ENCODE measurements around the gene PTPRF.
A peak's percentile ranks its signal among the peaks of the same experiment; 100 is the strongest.

PTPRF gene

DNA sequence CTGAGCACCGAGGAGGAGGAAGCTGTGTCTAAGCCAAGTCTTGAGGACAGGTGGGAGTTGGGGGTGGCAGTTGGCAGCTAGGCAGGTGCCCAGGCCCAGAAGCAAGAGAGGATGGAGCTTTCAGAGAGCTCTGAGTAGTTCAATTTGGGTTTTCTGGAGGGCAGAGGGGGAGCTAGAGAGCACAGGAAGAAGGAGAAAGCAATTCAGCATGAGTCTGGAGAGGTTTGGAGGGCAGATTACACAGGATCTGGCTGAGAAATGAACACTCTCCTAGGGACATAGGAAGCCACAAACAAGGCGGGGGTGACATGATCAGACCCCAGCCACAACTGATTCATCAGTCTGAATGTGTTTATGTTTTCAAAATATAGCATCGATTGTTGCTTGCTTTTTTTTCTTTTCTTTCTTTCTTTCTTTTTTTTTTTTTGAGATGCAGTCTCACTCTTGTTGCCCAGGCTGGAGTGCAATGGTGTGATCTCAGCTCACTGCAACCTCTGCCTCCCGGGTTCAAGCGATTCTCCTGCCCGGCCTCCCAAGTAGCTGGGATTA lies 23.8 kb downstream of the PTPRF start:
- peak; percentile 79 for DNase-seq

DNA sequence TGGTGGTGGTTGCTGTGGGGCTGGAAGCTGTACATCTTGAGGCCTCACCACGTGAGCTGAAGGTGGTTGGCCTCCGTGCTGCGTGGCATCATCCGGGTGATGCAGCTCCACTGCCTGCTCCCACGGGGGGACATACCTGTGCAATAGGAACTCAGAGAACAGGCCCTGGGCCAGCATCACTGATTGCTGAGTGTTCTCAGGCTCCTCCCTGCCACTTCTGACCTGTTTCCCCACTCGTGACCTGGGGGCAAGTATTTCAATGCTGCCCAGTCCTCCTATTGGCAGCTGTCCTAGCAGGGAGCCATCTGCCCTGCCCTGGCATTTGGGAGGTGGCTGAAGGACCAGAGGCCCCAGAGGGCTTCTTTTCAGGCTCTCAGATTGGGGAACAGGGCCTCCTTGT lies 26.1 kb downstream of the PTPRF start:
- no peak for DNase-seq

DNA sequence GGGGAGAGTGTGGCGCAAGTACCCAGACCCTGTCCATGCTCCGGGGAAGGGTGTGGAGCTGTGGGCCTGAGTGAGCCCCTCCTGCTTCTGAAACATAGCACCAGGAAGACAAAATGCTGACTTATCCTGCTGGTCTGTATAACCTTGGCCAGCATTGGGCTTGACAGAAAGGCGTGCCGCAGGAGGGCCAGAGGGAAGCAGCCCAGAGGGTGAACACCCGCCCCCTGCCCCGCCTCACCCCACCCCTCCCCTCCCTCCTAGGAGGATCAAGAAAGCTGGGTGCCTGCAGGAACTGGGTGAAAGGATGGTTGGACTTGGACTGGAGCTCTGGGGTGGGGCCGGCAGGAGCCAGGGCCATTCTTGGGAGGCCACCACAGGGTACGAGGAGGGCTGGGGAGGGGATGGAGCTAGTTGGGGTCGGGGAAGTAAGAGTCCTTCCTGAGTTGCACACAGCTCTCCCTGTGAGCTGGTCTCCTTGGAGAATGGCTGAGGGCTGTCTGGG lies 27.1 kb downstream of the PTPRF start:
- peak; percentile 11 for DNase-seq

DNA sequence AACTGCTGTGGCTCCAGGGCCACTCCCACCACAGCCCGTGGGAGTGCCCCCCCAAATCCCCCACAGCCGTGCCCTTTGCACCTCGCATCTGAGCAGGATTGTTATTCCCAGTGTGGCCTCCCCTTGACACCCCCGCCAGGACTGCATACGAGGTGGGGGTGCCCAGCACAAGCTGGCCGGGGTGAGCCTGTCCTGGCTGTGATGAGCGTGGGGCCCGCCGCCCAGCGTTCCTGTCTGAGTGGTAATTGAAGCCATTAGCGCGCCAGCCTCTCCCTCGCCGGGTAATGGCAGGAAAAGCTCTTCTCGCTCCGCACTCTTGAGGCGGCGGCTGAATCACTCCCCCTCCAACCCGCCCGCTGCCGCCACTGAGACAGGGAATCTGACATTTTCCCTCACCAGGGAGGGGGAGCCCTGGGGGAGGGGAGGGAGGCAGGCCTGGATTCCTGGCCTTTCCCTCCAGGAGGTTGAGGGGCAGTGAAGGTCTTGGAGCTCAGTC lies 27.7 kb downstream of the PTPRF start:
- DNase-seq: no peak

DNA sequence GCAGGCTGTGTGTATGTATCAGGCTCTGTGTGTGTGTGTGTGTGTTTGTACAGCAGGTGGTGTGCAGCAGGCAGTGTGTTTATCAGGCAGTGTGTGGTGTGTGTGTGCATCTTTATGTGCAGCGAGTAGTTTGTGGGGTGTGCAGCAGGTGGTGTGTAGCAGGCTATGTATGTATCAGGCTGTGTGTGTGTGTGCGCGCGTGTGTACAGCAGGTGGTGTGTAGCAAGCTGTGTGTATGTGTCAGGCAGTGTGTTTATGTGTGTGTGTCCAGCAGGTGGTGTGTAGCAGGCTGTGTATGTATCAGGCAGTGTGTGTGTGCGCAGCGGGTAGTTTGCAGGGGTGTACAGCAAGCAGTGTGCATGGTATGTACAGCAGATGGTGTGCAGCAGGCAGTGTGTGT lies 29.0 kb downstream of the PTPRF start:
- DNase-seq: no peak

DNA sequence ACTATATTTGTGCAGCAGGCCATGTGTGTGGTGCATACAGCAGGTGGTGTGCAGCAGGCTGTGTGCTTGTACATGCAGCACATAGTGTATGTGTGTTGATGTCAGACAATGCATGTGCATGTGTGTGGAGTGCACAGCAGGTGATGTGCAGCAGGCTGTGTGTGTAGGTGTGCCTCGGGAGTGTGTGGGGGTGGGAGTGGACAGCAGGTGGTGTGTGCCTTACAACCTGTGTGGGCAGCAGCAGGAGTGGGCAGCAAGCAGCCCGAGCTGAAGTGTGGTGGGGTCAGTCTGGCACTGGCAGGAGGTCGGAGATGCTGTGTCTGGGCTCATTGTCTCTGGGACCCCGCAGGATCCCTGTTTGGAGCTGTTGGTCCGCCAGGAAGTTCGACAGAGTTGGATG lies 29.6 kb downstream of the PTPRF start:
- no peak for DNase-seq

DNA sequence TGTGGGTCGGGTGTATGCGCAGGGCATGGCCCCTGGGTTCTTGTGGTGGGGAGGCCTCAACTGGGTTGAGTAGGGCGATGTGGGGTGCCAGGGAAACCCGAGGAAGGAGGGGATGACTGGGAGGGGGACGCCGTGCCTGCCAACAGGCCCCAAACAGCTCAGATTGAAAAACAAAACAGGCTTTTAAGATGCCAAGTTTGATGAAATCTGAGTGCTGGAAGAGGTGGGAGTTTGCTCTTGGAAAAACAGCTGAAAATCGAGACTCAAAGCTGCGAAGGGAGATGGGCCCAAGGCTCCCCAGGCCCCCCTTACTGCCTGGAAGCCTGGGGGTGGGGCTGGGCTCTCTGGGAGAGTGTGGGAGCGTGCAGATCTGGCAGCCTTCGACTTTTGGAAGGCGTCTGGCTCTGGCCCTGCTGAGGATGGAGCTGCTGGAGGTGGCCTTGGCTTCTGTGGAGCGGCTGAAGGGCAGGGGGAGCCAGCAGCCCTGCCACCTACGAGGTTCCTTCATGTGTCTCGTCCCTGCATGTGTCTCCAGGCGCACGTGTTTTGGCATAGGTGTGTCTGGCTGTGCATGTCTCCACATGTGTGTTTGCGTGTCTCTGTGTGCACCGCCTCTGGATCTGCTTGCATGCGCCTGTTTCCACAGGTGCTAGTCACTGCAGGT lies 33.3 kb downstream of the PTPRF start:
- no peak for DNase-seq

DNA sequence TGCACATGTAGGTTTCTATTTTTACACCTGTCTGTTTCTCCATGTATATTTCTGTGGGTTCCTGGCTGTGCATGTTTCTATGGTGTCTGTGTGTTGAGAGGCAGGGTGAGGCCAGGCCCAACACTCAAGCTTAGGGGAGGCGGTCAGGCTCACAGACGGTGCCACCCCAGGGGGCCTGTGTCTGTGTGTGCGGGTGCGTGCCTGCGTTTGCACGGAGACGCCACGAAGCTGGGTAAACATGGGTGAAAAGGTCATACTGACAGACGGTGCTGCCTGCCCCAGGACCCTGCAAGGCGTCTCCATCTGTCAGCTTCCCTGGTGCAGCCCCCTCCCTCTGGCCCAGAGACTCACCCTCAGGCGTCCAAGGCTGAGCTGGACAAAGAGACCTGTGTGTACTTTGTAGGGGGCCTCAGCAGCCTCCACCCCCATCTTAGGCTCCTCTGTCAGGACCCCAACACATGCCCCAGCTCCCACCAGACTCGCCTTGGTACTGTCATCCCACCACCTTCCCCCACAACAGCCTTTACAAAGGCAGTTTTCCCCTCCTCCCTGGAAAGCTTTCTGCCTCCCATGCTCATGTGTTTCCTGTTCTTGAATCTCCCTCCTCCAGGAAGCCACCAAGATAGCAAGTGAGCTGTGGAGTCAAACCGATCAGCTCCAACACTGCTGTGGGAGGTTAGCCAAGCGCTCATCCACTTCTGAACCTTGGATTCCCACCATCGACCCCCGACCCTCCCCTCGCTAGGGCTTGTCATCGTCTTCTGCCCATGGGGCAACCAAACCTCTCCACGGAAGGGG lies 34.1 kb downstream of the PTPRF start:
- no peak for DNase-seq

DNA sequence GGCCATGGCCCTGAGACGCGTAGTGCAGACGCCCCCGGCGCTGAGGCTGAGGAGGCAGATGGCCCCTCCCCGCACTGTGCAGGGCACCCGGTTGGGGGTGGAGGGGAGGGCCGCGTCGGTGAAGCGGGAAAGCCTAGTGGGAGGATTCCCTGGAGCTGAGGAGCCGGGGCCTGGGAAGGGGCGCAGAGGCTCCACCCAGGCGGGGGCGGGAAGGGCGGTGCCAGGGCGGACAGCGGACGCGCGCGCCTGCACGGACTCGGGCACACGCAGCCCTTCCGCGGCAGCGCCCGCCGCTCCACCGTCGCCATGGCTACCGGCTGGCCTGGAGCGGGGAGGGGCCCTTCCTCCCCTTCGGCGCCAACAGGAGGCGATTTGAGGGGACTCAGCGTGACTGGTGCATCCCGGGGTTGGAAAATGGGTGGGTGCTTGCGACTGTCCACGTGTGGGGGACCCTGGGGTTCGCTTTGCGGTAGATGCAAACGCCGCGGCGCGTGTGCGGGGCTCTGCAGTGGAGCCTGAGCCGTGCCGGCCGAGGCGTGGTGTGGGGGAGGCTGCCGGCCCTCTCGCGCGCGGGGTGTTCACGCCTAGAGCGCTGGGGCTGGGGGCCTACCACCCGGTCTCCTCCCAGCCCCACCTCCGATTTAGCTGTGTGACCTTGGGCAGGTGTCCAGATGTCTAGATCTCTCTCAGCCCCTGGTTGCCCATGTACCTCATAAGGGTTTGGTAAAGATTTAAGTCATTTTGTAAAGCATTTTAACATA lies 35.1 kb downstream of the PTPRF start:
- peak; percentile 61 for DNase-seq

DNA sequence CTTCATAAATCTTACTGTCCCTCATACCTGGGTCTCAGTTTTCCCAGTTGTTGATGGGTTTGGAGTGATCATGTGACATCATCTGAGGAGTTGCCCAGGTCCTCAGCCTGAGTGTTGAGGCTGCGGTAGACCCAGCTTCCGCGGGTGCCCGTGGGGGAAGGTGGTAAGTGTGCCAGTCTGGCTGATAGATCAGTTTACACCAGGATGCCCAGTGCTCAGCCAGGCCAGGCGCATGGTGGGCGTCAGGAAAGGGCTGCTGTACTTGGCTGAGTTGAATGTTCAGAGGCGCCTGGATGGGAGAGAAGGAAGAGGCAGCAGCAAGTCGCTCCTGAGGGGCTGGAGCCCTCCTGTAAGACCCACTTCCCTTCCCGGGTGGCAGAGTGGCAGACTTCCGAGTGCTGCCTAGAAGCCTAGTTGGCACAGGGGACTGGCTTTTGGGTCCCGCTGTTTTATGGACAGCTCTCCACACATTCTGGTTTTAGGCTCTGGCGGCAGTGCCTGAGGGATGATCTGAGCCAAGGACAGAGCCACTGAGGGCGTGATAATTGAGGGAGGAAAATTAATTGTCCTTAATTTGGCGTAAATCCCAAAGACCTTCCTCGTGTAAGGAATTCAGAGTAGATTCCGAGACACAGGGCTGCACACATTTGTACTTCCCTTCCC lies 35.8 kb downstream of the PTPRF start:
- no peak for DNase-seq

DNA sequence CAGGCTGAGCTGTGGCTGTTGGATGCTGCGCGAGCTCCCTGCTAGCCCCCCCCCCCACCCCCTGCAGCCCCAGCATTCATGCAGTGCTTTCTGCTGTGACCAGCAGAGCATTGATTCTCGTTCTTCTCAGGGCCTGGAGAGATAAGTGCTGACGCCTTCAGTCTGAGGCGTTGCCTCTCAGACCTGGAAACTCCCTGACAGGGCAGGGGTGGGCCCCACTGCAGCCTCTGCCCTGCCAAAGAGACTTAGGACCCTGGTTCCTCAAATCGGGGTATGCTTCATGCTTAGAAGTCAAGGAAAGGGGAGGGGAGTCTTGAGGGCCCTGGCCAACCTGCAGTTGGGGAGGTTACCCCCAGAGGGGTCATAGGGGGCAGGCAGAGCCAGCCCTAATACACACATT lies 38.5 kb downstream of the PTPRF start:
- peak; percentile 44 for DNase-seq

DNA sequence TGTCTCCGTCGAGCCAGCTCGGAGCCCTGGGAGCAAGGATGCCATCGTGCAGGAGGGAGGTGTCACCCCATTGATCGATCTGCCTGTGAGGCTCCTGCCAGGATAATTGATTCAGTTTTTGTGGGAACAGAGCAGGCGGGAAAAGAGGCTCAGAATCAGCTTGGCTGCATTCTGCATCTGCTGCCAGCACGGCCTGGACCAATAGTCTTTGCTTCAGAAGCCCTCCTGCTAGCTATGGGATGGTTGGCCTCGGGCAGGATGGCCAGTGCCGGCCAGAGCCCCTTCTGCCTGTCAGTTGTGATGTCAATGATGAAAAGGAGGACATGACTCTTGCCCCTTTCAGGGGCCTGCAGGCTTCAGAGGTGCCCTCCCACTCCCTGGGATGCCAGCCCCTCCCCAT lies 39.6 kb downstream of the PTPRF start:
- DNase-seq: no peak

DNA sequence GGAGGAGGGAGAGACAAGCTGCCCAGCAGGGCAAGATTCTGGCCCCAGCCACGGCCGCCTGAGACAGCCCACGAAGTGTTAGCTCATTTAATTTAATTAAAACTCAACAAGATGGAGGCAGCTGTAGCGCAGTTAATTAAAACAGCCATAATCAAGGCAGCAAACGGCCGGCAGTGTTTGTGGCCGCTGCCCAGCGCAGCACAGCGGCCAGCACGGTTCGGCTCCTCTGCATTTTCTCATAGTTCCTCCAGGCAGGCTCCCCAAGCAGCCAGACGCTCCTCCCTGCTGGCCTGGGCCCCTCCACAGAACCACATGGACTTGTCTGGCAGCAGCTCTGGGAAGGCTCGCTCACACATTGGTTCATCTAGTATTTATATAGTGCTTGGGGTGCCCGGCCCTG lies 40.0 kb downstream of the PTPRF start:
- no peak for DNase-seq

DNA sequence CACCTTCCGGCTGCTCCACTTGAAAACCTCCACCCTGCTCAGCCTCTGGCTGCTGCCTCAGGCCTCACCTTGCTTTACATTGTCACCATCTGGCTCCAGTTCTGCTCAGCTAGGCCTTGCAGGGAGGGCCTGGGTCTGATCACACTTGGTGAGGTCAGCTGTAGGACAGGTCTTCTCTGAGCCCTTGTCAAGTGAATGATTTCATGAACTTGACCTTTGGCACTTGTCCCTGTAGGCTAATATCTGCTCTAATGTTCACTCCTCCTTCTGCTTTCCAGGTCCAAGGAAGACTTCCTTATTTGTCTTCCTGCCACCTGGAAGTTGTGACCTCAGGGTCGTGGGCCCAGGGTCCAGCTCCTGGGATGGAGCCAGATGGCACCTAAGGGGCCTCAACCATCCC lies 41.4 kb downstream of the PTPRF start:
- DNase-seq: no peak

DNA sequence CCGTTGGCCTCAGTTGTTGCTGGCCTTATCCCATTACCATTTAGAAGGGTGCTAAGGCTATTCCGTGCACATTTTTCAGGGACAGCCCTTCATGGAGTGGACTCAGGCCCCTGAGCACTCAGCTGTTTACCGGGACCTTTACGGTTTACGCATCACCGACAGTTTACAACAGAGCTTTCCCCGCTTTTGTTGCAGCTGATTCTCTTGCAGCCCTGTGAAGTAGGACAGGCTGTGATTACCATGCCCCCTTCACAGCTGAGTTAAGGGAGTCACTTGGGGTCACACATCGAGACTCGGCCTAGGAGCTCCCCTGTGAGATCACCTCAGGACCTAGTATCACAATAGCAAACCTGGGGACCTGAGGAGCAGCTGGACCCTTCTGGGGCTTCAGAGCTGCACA lies 41.9 kb downstream of the PTPRF start:
- DNase-seq: no peak

DNA sequence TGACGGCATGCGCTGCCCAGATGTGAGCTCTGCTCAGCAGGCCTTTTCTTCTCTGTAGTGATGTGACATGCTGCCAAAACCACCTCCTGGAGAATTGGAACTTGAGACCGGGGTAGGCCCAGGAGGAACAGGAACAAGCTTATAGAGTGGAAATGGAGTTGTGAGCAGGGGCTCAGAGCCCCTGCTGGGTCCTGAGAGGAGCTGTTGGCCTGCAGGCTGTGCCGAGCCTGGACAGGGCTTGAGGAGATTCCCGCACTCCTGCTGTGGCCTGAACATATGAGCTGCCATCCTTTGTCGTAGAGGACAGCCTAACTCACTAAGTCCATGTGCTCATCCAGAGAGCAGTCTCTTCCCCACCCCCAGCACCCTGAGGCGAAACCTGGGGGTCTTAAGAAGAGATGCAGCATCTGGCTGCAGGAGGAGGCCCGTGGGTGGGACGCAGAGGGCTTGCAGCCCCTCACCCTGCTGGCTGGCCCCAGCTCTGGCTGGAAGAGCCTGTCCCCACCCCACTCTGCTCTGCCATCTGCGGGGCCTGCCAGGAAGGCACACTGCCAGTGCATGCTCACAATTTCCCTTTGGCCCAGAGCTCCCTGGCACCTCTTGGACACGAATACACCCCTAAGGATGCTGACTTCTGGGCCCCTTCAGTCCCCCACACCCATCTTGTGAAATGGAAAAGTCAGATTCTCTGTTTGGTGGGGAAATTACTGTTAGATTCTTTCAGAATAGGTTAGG lies 42.5 kb downstream of the PTPRF start:
- no peak for DNase-seq

DNA sequence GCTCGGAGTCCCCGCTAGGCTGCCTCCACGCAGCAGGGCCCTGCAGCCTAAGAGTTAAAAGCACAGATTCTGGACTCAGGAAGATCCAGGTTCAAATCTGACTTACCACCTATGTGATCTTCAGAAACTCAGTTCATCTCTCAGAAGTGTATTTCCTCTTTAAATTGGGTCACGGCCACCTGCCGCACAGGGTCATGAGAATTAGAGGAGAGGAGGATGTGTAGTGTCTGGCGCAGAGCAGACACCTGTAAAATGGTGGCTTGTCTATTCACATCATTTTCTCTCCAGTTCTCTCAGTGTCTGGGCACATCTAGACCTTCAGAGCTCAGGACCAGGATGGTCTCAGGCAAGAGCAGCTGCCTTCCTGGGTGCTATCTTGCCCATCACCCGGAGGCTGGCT lies 45.8 kb downstream of the PTPRF start:
- DNase-seq: no peak

DNA sequence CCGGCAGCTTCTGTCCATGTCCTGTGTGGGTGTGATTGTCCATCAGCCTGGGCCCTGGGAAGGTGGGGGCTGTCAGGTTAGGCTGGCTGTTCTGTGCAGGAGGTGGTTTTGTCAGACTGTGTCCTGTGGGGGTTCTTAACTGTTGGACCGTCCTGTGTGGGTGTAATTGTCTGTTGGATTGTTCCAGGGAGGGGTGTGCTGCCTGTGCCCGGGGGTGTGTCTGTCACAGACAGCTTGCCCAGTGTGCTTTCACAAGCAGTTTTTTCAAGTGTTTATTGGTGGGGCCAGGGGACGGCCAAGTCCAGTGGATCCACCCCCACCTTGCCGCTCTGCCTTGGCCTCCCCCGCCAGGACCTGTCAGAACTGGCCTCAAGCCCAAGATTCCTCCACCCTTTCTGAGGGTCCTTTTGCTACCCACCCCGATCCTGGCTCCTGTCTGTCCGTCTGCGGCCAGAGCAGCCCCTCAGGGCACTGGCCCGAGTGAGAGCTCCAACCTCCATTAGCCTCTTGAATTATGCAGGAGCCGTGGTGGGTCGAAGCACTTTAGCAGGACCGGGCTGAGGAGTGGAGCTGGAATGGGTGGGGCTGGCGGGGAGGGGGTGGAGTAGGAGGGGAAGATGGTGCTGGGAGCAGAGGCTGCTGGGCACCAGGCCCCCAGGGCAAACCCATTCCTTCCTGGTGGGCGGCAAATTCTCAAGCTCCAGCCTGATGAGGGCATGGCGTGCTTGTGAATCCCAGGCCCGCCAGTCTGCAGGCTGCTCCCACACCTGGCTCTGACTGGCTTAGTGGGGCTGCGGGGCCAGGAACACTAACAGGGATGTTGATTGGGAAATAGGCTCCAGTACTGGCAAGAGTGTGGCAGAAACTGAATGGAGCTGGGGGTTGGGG lies 47.2 kb downstream of the PTPRF start:
- no peak for DNase-seq

DNA sequence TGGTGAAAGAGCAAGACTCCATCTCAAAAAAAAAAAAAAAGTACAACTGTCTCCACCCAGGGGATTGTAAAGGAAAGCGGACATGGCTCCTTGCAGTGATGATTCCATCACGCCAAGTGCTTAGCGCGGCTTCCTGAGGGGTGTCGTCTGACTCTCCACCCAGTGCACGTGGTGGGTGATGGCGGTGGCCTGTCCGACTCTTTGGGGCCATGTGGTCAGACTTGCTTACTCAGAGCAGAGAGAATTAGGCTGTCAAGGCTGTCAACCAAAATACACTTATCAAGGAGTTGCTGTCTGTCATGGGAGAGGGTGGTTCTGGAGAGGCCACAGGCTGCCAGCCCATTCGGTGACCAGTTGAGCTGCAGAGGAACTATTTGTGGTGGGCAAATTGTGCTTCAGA lies 49.4 kb downstream of the PTPRF start:
- no peak for DNase-seq

DNA sequence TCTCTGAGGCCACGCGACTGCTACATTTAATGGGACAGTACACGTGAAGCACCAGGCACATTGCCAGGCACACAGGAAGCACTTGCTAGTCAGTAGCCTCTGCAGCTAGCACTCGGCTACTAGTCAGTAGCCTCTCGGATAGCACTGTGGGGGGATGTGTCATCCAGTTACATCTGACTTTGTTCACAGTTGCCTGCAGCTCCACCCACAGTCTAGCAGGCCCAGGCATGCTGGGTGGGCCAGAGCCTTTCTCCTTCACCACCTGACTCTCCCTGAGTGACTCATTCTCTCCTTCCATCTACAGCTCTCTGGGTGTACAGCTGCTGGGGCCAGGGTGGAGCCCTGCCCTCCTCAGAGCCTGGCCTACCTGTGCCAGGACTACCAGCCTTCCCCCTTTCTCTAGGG lies 51.5 kb downstream of the PTPRF start:
- DNase-seq: peak; percentile 65

DNA sequence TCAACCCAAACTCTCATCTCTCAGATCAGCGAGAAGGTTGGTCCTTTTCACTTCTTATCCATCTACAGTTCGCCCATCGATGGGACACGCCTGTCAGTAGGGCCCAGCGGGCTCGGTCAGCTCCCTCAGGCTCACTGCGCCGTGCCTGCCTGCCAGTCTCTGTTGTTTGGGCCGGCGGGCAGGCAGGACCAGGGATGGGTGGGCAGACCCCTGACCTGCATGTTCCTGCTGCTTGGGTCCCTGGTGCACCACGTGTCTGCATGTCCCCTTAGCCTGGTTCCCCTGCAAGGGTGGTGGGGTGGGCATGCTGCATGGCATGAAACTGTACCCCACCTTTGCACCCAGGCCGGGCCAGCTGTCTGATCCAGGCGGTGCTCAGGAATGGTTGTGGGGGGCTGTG lies 52.4 kb downstream of the PTPRF start:
- DNase-seq: no peak

All from hematopoietic multipotent progenitor cell treated with erythropoietin and hydrocortisone succinate and interleukin-3 and kit ligand, for 6 days (in vitro differentiated cells).